ENCODE data around the gene IRS2.

IRS2 gene

GRCh38 chr13:109816112-109816807, 29.9 kb upstream of the IRS2 start:
- Histone ChIP-seq H3K4me3 (ENCODE audit: low read depth, low read length) (no peak overlapping the region), H3K27ac (no peak overlapping the region), H3K36me3 (ENCODE audit: control insufficient read depth, insufficient read depth, low read length) (no peaks in the 10 kb centered on the region), H3K27me3 (ENCODE audit: control insufficient read depth, insufficient read depth, low read length) (no peaks in the 10 kb centered on the region), H3K9ac (no peak overlapping the region), H3K4me1 (no peaks in the 10 kb centered on the region), H3K9me3 (ENCODE audit: control insufficient read depth, low read length) (no peaks in the 10 kb centered on the region), H2AFZ (no peak overlapping the region), H3K4me2 (ENCODE audit: low read length) (no peak overlapping the region), H3K79me2 (no peaks in the 10 kb centered on the region)
- TF ChIP-seq, protein P1, sequence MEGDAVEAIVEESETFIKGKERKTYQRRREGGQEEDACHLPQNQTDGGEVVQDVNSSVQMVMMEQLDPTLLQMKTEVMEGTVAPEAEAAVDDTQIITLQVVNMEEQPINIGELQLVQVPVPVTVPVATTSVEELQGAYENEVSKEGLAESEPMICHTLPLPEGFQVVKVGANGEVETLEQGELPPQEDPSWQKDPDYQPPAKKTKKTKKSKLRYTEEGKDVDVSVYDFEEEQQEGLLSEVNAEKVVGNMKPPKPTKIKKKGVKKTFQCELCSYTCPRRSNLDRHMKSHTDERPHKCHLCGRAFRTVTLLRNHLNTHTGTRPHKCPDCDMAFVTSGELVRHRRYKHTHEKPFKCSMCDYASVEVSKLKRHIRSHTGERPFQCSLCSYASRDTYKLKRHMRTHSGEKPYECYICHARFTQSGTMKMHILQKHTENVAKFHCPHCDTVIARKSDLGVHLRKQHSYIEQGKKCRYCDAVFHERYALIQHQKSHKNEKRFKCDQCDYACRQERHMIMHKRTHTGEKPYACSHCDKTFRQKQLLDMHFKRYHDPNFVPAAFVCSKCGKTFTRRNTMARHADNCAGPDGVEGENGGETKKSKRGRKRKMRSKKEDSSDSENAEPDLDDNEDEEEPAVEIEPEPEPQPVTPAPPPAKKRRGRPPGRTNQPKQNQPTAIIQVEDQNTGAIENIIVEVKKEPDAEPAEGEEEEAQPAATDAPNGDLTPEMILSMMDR (IDR thresholded peaks at IDR 0.05): no peak

DNA sequence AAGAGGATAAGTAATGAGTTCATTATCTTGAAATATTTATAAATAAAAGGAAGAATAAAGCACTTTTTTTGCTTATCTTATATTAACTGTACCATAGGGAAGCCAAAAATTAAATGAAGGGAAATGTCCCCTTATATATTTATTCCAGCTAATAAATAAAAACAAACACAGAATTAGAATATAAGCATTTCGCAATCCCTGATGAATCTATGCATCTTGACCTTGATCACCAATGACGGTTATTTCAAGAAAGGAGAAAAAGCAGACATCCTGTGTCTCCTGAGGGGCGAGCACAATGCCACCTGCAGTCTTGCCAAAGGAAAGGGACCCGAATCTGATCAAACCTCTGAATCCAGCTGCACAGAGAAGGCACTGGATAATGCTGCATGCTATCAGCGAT, 29.3 kb upstream of the IRS2 start:
- Histone ChIP-seq H2AFZ (no peak overlapping the region), H3K9me3 (ENCODE audit: control insufficient read depth, low read length) (no peaks in the 10 kb centered on the region), H3K27me3 (ENCODE audit: control insufficient read depth, insufficient read depth, low read length) (no peaks in the 10 kb centered on the region), H3K36me3 (ENCODE audit: control insufficient read depth, insufficient read depth, low read length) (no peaks in the 10 kb centered on the region), H3K4me2 (ENCODE audit: low read length) (no peak overlapping the region), H3K4me3 (ENCODE audit: low read depth, low read length) (no peak overlapping the region), H3K9ac (no peak overlapping the region), H3K4me1 (no peaks in the 10 kb centered on the region), H3K79me2 (no peaks in the 10 kb centered on the region), H3K27ac (no peak overlapping the region)
- TF ChIP-seq, protein P1 (IDR thresholded peaks at IDR 0.05): no peak

DNA sequence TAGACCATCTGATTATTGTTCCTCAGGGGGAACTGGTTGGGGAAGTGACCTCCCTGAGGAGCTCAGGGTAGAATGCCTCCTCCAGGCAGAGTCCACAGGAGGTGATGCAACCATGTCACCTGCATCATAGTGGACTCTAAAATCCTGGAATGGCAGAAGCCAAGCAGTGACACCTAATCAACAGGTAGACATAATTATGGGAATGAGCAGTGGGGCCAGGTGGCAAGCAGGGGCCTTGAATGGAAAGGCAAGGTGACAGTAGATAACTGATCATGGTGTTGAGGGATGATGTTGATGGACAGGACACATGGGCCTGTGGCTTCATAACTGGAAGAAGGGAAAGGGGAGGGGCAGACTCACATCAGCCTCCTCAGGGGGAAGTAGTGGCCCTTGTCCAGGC, 27.3 kb upstream of the IRS2 start:
- Histone ChIP-seq H3K4me2 (ENCODE audit: low read length) (no peak overlapping the region), H2AFZ (no peak overlapping the region), H3K9me3 (ENCODE audit: control insufficient read depth, low read length) (no peaks in the 10 kb centered on the region), H3K79me2 (no peaks in the 10 kb centered on the region), H3K4me3 (ENCODE audit: low read depth, low read length) (no peak overlapping the region), H3K27me3 (ENCODE audit: control insufficient read depth, insufficient read depth, low read length) (no peaks in the 10 kb centered on the region), H3K4me1 (no peaks in the 10 kb centered on the region), H3K27ac (no peak overlapping the region), H3K9ac (no peak overlapping the region), H3K36me3 (ENCODE audit: control insufficient read depth, insufficient read depth, low read length) (no peaks in the 10 kb centered on the region)
- TF ChIP-seq, protein P1 (IDR thresholded peaks at IDR 0.05): no peak

- Histone ChIP-seq H3K4me1 (no peaks in the 10 kb centered on the region), H3K79me2 (no peaks in the 10 kb centered on the region), H3K27me3 (ENCODE audit: control insufficient read depth, insufficient read depth, low read length) (no peaks in the 10 kb centered on the region), H3K36me3 (ENCODE audit: control insufficient read depth, insufficient read depth, low read length) (no peaks in the 10 kb centered on the region), H3K4me3 (ENCODE audit: low read depth, low read length) (no peak overlapping the region), H3K27ac (no peak overlapping the region), H2AFZ (no peak overlapping the region), H3K9ac (no peak overlapping the region), H3K9me3 (ENCODE audit: control insufficient read depth, low read length) (no peaks in the 10 kb centered on the region), H3K4me2 (ENCODE audit: low read length) (no peak overlapping the region)
- TF ChIP-seq, protein P1 (IDR thresholded peaks at IDR 0.05): no peak
Measured at GRCh38 chr13:109812382-109812781, 26.0 kb upstream of the IRS2 start.
